Endothelial cell of hepatic sinusoid (primary cell): ENCODE results near the gene SUMF1.
"Not testable (repeated sequence)": the region's sequence is repeated elsewhere in the genome, so short reads cannot be mapped to it uniquely, and the experiment has no call there.

Source experiments
- in situ Hi-C: cut with HindIII; loops from 2 replicates; pipeline ENCODE4 v1.10.0; 2017; ENCODE audit warnings: low sequenced_read_pairs

The SUMF1 gene

GRCh38 chr3:4462369-4463040 is 4.6 kb downstream of the SUMF1 start:
- in situ Hi-C loops, result no loop called here

- in situ Hi-C loops, result no loop called here
Measured at GRCh38 chr3:4461468-4462090, 5.5 kb downstream of the SUMF1 start.

DNA sequence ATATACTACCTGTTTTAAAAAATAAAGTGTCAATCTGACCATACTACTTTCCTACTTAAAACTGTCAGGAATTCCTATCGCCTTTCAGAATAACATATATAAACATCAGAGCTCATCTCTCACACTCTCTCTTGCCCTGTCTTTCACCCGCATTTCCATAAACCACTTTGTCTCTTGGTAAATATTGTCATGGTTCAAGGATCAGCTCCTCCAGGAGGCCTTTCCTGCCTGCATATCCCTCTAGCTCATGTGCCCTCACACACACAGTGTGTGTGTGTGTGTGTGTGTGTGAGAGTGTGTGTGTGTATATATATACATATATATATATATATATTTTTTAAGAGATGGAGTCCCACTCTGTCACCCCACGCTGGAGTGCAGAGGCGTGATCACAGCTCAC is 6.7 kb downstream of the SUMF1 start:
- in situ Hi-C loops, result no loop called here

- in situ Hi-C loops, result no loop called here
Measured at GRCh38 chr3:4458961-4459360, 8.1 kb downstream of the SUMF1 start.

GRCh38 chr3:4456780-4457179 is 10.3 kb downstream of the SUMF1 start:
- in situ Hi-C loops, result not testable (repeated sequence)

GRCh38 chr3:4454142-4454541 is 12.9 kb downstream of the SUMF1 start:
- in situ Hi-C loops, result no loop called here

DNA sequence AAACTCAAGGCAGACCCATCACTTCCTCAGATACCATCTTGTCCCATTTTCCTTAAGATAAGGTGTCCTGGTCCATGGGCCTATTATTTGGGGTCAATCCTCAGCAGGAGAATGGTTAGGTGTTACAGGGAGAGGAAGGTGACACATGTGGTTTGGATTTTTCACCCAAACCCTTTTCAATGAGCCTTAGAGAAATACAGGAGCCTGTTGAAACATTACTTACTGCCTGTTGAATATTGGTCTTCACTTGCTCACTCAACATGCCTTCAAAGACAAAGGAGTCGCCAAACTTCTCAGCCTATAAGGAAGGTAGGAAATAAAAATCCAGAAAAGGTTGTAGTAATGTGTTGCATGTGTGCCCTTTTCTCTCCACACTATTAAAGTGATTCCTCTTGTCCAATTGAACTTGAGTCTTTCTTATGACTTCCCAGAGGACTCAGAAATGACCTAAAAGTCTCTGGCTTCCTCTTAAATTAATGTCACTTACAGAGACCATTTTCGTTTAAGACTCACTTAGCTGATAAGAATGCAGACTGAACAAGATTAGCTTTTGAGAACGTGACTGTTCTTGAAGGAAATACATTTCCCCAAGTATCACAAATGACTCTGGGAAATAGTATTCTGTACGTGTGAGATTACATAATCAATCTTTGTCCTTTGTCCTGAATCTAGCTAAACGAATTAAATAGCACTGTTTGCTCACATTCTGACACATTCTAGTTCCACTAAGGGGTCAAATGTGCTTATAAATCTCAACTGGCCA is 17.8 kb downstream of the SUMF1 start:
- in situ Hi-C loops, result no loop called here

- in situ Hi-C loops, result no loop called here
Measured at GRCh38 chr3:4448187-4448586, 18.9 kb downstream of the SUMF1 start.

- in situ Hi-C loops, result no loop called here
Measured at GRCh38 chr3:4447295-4447999, 19.6 kb downstream of the SUMF1 start.

DNA sequence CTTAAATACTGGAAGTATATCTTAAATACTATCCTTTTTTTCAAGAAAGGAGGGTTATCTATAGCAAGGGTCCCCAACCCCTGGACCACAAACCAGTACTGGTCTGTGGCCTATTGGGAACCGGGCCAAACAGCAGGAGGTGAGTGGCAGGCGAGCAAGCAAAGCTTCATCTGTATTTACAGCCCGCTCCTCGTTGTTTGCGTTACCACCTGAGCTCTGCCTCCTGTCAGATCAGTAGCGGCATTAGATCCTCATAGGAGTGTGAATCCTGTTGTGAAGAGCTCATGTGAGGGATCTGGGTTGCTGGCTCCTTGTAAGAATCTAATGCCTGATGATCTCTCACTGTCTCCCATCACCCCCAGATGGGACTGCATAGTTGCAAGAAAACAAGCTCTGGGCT is 26.1 kb downstream of the SUMF1 start:
- in situ Hi-C loops, result no loop called here

GRCh38 chr3:4438296-4438695 is 28.8 kb downstream of the SUMF1 start:
- in situ Hi-C loops, result no loop called here

DNA sequence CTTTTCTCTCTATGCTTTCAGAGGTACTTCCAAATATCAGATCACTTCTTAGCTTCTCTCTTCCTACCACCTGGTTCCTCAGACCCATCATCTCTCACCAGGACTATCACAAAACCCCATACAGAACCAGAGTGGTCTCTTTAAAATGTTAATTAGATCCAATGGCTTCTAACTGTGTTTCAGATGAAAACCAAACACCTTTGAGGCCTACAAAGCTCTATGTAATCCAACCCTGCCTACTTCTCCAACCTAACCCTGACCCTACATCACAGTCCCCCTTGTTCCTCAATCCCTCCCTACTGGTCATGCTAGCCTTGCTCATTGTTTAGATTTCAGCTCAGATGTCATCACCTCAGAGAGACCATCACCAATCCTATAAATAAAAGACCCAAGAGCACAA is 34.8 kb downstream of the SUMF1 start:
- in situ Hi-C loops, result no loop called here

DNA sequence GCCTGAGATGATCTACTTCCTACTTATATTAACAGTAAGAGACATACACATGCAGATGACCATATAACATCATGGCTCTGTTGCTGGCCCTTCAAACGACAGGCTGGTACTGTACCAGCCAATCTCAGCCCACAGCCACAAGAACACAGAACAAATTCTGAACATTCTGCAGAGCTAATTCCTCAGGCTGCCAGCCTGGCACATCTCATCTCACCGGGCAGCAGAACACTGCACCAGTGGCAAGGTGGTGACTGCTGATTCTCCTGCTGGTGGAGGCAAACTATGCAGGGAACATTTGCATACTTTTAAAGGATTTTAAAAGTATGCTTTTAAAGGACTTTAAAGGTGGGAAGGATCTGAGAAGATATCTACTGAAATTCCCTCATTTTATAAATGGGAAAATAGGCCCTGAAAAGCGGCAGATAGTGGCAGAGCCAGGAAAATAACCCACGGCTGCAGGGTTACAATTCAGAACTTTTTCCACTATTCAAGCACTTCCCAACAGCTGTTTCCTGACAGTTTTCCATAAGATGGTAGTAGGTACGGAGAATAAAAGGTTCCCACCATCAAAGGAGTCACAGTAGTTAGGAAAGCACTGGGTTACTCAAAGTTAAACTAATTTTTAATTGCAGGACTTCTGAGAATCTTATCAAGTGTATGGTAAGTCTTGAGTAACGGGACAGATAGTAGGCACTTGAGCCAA is 37.3 kb downstream of the SUMF1 start:
- in situ Hi-C loops, result no loop called here

GRCh38 chr3:4426782-4427344 is 40.2 kb downstream of the SUMF1 start:
- in situ Hi-C loops, result no loop called here

GRCh38 chr3:4426261-4426781 is 40.7 kb downstream of the SUMF1 start:
- in situ Hi-C loops, result no loop called here

DNA sequence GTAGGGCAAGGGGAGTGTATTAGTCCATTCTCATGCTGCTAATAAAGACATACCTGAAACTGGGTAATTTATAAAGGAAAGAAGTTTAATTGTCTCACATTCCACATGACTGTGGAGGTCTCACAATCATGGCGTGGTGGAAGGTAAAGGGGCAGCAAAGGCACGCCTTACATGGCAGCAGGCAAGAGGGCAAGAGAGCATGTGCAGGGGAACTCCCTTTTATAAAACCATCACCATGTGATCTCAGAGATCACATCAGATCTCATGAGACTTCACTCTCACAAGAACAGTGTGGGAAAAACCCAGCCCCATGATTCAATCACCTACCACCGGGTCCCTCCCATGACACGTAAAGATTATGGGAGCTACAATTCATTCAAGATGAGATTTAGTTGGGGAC is 41.4 kb downstream of the SUMF1 start:
- in situ Hi-C loops, result no loop called here

- in situ Hi-C loops, result no loop called here
Measured at GRCh38 chr3:4425055-4425454, 42.0 kb downstream of the SUMF1 start.

- in situ Hi-C loops, result no loop called here
Measured at GRCh38 chr3:4421121-4421520, 45.9 kb downstream of the SUMF1 start.

DNA sequence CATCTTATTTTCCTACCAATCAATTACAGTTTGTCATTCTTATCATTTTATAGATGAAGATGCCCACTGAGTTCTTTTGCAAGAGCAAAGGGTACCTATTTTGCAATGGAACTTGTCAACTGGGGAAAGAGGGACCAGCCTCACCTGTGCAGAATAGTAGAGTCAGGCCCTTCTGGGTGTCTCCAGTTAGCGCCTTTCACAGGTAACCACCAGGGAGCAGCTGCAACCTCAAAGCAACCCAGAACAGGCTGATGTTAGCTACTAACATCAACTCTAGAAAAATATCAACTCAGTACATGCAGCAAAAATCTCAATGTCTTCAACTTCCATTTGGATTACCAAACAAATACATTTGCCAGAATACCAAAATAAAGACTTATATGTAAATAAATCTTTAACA is 47.1 kb downstream of the SUMF1 start:
- in situ Hi-C loops, result no loop called here

- in situ Hi-C loops, result no loop called here
Measured at GRCh38 chr3:4419386-4419785, 47.7 kb downstream of the SUMF1 start.
